Fibroblast of lung (primary cell): Measurements from ENCODE around the gene BAZ1A. TPM values are rescaled to one million over a fixed set of nuclear protein-coding genes. Genes with fewer than 3 reads are reported as not detected.

Experiments
- DNase-seq, 2 donors: peaks; one replicate each; pipeline versions ENCODE4 v3.0.0 to v3.0.0-alpha.2; 2010; ENCODE audit warnings: low read depth in 2 of 2
- H2AFZ ChIP-seq: 2 replicates; pipeline ENCODE4 v1.5.1; 2012; ENCODE audit warnings: low read length, control low read depth, inconsistent platforms
- H3K27ac ChIP-seq: 2 replicates; pipeline ENCODE4 v1.5.1; 2011; ENCODE audit warnings: low read length, control low read depth; ENCODE audit not compliant: insufficient read depth
- H3K27me3 ChIP-seq: 2 replicates; pipeline ENCODE4 v1.5.1; 2011; ENCODE audit warnings: mild to moderate bottlenecking, low read length; ENCODE audit not compliant: control insufficient read depth, insufficient read depth
- H3K36me3 ChIP-seq: 2 replicates; pipeline ENCODE4 v1.5.1; 2011; ENCODE audit warnings: low read length; ENCODE audit not compliant: control insufficient read depth, insufficient read depth
- H3K4me1 ChIP-seq: 2 replicates; pipeline ENCODE4 v1.5.1; 2011; ENCODE audit warnings: low read length; ENCODE audit not compliant: control insufficient read depth, insufficient read depth; ENCODE audit errors: extremely low read depth
- H3K4me2 ChIP-seq: 2 replicates; pipeline ENCODE4 v1.5.1; 2011; ENCODE audit warnings: low read length, control low read depth; ENCODE audit not compliant: insufficient read depth; ENCODE audit errors: extremely low read depth
- H3K4me3 ChIP-seq, 4 experiments: fragments of 200-600 bp in 1 of 4; sonication (generic) in 1 of 4; replicated peaks in 1 of 4; 2 replicates each; pipeline ENCODE4 v1.5.1; 2011 to 2016; ENCODE audit warnings: low read length in 4 of 4, low read depth in 3 of 4, mild to moderate bottlenecking in 3 of 4, control low read depth in 2 of 4, inconsistent platforms in 1 of 4, mixed read lengths in 1 of 4; ENCODE audit not compliant: insufficient read depth in 1 of 4; ENCODE audit errors: control extremely low read depth in 1 of 4
- H3K79me2 ChIP-seq: 2 replicates; pipeline ENCODE4 v1.5.1; 2012; ENCODE audit warnings: mild to moderate bottlenecking, low read length, inconsistent platforms; ENCODE audit not compliant: control insufficient read depth, insufficient read depth
- H3K9ac ChIP-seq: 2 replicates; pipeline ENCODE4 v1.5.1; 2011; ENCODE audit warnings: mild to moderate bottlenecking, low read length, control low read depth; ENCODE audit not compliant: insufficient read depth
- H3K9me3 ChIP-seq: 2 replicates; pipeline ENCODE4 v1.5.1; 2012; ENCODE audit warnings: low read depth, low read length; ENCODE audit not compliant: control insufficient read depth, insufficient read depth
- H4K20me1 ChIP-seq: 2 replicates; pipeline ENCODE4 v1.5.1; 2011; ENCODE audit warnings: low read length; ENCODE audit not compliant: control insufficient read depth, insufficient read depth; ENCODE audit errors: extremely low read depth
- EZH2 ChIP-seq: IDR thresholded peaks from 2 replicates; pipeline ENCODE4 v1.5.1; 2012; ENCODE audit warnings: low read length, control low read depth, mild to moderate bottlenecking; ENCODE audit errors: missing control alignments
- polyA minus RNA-seq: library from RNA; depleted of rRNA, polyadenylated mRNA; stranded (reverse); fragments of >200 nt; gene quantifications from 2 replicates; pipeline ENCODE4 v1.2.3, GENCODE V29; 2011; ENCODE audit warnings: low replicate concordance
- polyA plus RNA-seq, 2 donors: library from polyadenylated mRNA; depleted of rRNA in 1 of 2; stranded (reverse) in 1 of 2; unstranded in 1 of 2; fragments of >200 nt; gene quantifications; 2 replicates each; pipeline ENCODE4 v1.2.1, GENCODE V29; 2011 to 2012; ENCODE audit warnings: missing spikeins in 1 of 2
- total RNA-seq: library from RNA; depleted of rRNA; stranded (reverse); fragments of >200 nt; gene quantifications from 2 replicates; pipeline ENCODE4 v1.2.1, GENCODE V29; 2014
- TF ChIP-seq, protein P1 (sequence below), 2 donors: IDR thresholded peaks in 1 of 2; conservative IDR thresholded peaks in 1 of 2; 1 replicate in 1 of 2; 2 replicates in 1 of 2; pipeline ENCODE4 v1.5.1; 2011 to 2012; ENCODE audit warnings: low read length in 2 of 2, control low read depth in 1 of 2, inconsistent platforms in 1 of 2, low read depth in 1 of 2, mild to moderate bottlenecking in 1 of 2

The BAZ1A gene, protein sequence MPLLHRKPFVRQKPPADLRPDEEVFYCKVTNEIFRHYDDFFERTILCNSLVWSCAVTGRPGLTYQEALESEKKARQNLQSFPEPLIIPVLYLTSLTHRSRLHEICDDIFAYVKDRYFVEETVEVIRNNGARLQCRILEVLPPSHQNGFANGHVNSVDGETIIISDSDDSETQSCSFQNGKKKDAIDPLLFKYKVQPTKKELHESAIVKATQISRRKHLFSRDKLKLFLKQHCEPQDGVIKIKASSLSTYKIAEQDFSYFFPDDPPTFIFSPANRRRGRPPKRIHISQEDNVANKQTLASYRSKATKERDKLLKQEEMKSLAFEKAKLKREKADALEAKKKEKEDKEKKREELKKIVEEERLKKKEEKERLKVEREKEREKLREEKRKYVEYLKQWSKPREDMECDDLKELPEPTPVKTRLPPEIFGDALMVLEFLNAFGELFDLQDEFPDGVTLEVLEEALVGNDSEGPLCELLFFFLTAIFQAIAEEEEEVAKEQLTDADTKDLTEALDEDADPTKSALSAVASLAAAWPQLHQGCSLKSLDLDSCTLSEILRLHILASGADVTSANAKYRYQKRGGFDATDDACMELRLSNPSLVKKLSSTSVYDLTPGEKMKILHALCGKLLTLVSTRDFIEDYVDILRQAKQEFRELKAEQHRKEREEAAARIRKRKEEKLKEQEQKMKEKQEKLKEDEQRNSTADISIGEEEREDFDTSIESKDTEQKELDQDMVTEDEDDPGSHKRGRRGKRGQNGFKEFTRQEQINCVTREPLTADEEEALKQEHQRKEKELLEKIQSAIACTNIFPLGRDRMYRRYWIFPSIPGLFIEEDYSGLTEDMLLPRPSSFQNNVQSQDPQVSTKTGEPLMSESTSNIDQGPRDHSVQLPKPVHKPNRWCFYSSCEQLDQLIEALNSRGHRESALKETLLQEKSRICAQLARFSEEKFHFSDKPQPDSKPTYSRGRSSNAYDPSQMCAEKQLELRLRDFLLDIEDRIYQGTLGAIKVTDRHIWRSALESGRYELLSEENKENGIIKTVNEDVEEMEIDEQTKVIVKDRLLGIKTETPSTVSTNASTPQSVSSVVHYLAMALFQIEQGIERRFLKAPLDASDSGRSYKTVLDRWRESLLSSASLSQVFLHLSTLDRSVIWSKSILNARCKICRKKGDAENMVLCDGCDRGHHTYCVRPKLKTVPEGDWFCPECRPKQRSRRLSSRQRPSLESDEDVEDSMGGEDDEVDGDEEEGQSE (N-terminal part only)
- total RNA-seq (30.0 and 35.2 TPM in 2 replicates), polyA plus RNA-seq (21.1 and 28.3 TPM in 2 replicates), polyA minus RNA-seq (6.4 and 13.7 TPM in 2 replicates)
- polyA plus RNA-seq (2012): 15.7 and 20.9 TPM in 2 replicates

DNA sequence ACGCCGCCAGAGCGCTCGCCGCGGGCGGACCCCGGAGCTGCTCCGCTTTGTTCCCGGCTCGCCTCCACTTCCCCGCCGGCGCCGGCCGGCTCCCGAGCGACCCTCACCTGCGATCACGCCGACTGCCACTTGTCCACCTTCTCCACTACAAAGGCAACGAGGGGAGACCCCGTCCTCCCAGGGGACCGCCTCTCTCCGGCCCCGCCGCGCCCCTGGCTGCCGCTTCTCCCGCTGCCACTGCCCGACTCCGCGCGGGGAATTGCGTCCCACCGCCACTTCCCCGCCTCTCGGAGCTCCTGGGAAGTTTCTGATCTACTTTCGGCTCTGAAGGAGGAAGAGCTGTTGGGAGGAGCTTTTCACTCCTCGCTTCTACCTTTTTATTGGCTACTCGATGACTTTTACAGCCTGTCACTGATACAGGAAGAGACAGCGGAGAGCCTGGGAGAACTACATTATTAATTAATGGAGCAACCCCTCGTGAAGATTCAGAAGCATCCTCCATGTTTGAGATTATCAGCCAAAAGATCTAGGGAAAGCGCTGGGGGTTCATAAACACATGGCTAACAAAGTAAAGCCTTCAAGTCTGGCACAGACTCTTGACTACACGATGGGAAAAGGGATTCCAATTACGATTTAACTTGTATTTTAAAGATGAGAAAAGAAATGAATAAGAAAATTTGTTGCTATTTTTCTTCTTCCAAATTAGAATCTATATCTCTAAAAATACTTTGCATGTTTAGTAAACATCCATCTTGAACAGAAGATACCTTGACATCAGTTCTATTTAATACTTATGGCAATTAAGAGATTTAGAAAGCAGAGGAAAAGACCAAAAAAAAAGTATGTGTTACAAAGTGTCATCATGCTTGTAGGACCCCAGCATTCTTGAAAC is at the start of gene BAZ1A:
Gene BAZ1A (minus strand): TSS at position 330 of the 892 bp plus-strand sequence. CDS start 756 bp downstream, outside the sequence.
- H3K9me3 ChIP-seq: no peaks in the 10 kb centered on the region
- H3K27me3 ChIP-seq: no peaks in the 10 kb centered on the region
- H3K9ac ChIP-seq: peak within 1 kb of the TSS; percentile 89
- TF ChIP-seq, protein P1, sequence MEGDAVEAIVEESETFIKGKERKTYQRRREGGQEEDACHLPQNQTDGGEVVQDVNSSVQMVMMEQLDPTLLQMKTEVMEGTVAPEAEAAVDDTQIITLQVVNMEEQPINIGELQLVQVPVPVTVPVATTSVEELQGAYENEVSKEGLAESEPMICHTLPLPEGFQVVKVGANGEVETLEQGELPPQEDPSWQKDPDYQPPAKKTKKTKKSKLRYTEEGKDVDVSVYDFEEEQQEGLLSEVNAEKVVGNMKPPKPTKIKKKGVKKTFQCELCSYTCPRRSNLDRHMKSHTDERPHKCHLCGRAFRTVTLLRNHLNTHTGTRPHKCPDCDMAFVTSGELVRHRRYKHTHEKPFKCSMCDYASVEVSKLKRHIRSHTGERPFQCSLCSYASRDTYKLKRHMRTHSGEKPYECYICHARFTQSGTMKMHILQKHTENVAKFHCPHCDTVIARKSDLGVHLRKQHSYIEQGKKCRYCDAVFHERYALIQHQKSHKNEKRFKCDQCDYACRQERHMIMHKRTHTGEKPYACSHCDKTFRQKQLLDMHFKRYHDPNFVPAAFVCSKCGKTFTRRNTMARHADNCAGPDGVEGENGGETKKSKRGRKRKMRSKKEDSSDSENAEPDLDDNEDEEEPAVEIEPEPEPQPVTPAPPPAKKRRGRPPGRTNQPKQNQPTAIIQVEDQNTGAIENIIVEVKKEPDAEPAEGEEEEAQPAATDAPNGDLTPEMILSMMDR (conservative IDR thresholded peaks at IDR 0.05 in 1 of 2, IDR thresholded peaks at IDR 0.05 in 1 of 2; ENCODE audit: low read depth in 1 of 2, low read length in 2 of 2): peak in 1 of 2 donors; percentile 23
- no peak for TF ChIP-seq EZH2
- H3K4me3 ChIP-seq: peak within 1 kb of the TSS; percentile 81 to 91 (median 86)
- peaks cover 44% of the 10 kb centered on the region for H3K79me2 ChIP-seq
- H4K20me1 ChIP-seq: no peaks in the 10 kb centered on the region
- H3K27ac ChIP-seq: peak within 1 kb of the TSS; percentile 96
- H3K36me3 ChIP-seq: no peaks in the 10 kb centered on the region
- peak within 1 kb of the TSS; percentile 66 for H2AFZ ChIP-seq
- peak; percentile 90 to 92 for DNase-seq
- no peaks in the 10 kb centered on the region for H3K4me1 ChIP-seq
- peak within 1 kb of the TSS; percentile 94 for H3K4me2 ChIP-seq

DNA sequence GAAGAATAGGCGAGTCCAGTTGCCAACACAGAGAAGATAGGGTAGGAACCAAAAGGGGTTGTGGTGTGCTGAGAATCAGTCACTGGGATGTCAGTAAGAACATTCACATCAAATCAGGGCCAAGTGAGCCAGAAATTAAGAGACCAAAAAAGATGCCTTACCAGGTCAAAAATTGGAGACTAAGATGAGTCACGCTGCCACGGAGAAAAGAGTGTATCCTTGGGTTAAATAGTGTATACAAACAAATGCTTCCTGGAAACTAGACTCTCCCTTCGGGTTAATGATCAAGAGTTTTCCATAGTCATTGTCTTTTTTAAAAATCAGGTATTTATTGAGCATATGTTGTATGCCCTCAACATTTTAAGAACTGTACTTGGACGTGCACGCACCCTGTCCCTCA is 45.2 kb upstream of the BAZ1A start:
- DNase-seq: peak; percentile 11 to 15
- Histone ChIP-seq H3K36me3 (no peaks in the 10 kb centered on the region), H3K9me3 (no peaks in the 10 kb centered on the region), H3K4me3 (no peak overlapping the region), H3K4me1 (no peaks in the 10 kb centered on the region), H3K27ac (no peak overlapping the region), H3K9ac (no peak overlapping the region), H3K79me2 (no peaks in the 10 kb centered on the region), H3K27me3 (no peaks in the 10 kb centered on the region), H2AFZ (no peak overlapping the region), H3K4me2 (no peak overlapping the region), H4K20me1 (no peaks in the 10 kb centered on the region)
- TF ChIP-seq, protein P1 (conservative IDR thresholded peaks at IDR 0.05 in 1 of 2, IDR thresholded peaks at IDR 0.05 in 1 of 2; ENCODE audit: low read depth in 1 of 2, low read length in 2 of 2): no peak
- no peak for TF ChIP-seq EZH2
